ENCODE data around the gene HOOK2. TPM values are rescaled to one million over a fixed set of nuclear protein-coding genes. Genes with fewer than 3 reads are reported as not detected.
A peak's percentile ranks its signal among the peaks of the same experiment; 100 is the strongest.

HOOK2 gene
- total RNA-seq, 2 donors from 2014 or later: 19.5 to 20.7 TPM

GRCh38 chr19:12789904-12790619 is 14.7 kb upstream of the HOOK2 start:
- ATAC-seq (peak; percentile 66 to 69), DNase-seq (ENCODE audit: low spot score) (peak; percentile 99)
- Mint-ChIP-seq H3K27me3 (no peaks in the 10 kb centered on the region), H3K27ac (peak overlapping the region; percentile 90 to 98), H3K4me3 (peak overlapping the region; percentile 97), H3K4me1 (ENCODE audit: low read depth in 2 of 2) (peaks cover 25 to 29% of the 10 kb centered on the region in 2 donors), H3K9me3 (no peaks in the 10 kb centered on the region), H3K36me3 (no peaks in the 10 kb centered on the region)

DNA sequence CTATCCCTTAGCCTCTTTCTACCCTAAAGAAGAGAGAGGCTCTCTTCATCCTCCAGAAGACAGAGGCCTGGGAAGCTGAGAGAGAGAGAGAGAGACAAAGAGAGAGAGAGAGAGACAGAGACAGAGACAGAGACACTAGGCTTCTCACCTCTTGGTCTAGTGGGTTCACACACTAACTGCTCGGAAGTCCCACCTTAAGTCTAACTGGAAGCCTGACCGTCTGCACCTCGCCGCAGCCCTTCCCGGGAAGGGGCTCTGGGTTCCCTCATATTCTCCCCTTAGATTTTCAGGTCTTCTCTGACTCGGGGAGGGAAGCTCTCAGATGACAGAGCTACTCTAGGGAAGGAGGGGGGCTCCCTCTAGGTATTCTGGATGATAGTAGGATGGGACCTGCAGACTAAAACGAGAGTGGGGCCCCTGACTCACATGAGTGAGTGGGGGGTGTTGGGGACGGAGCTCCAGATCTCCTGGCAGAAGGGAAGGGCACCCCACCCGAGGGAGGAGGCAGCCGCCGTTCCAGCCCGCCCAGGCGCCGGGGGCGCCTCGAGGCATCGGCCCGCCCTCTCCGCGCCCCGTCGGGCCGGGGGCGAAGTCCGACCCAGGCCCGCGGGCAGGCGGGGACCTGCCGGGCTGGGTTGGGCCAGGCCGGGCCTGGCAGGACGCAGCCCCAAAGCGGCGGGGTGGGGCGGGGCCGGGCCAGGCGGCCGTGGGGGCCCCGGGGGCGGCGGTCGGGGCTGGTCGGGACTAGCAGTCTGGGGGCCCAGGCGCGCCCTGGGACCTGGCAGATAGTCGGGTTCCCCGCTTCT is 13.9 kb upstream of the HOOK2 start:
- H3K36me3 Mint-ChIP-seq: no peaks in the 10 kb centered on the region
- H3K4me1 Mint-ChIP-seq (ENCODE audit: low read depth in 2 of 2): peaks cover 21 to 25% of the 10 kb centered on the region in 2 donors
- ATAC-seq (no peak), DNase-seq (ENCODE audit: low spot score) (peak; percentile 74)
- no peaks in the 10 kb centered on the region for H3K27me3 Mint-ChIP-seq
- H3K9me3 Mint-ChIP-seq: no peaks in the 10 kb centered on the region
- peak overlapping the region; percentile 89 to 95 for H3K27ac Mint-ChIP-seq
- peak overlapping the region; percentile 97 for H3K4me3 Mint-ChIP-seq

DNA sequence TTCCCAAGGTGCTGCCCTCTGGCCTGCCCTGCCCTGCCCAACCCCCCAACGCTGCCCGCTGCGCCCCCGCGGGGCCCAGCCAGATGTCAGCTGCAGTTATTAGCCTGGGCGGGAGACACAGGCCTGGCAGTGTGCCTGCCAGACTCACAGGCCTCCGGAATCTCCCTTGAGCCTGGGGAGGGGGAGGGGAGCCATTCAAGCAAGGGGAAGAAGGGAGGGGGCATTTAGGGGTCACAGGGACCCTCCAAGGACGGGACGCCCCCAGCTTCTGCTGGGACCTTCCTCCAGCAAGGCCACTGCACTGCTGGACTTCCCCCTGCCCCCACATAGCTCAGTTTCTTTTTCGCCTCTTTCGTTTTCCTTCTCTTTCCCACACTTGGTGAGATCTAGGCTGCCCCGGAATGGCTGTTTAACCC is 13.3 kb upstream of the HOOK2 start:
- no peaks in the 10 kb centered on the region for H3K9me3 Mint-ChIP-seq
- peaks cover 17 to 22% of the 10 kb centered on the region in 2 donors for H3K4me1 Mint-ChIP-seq (ENCODE audit: low read depth in 2 of 2)

DNA sequence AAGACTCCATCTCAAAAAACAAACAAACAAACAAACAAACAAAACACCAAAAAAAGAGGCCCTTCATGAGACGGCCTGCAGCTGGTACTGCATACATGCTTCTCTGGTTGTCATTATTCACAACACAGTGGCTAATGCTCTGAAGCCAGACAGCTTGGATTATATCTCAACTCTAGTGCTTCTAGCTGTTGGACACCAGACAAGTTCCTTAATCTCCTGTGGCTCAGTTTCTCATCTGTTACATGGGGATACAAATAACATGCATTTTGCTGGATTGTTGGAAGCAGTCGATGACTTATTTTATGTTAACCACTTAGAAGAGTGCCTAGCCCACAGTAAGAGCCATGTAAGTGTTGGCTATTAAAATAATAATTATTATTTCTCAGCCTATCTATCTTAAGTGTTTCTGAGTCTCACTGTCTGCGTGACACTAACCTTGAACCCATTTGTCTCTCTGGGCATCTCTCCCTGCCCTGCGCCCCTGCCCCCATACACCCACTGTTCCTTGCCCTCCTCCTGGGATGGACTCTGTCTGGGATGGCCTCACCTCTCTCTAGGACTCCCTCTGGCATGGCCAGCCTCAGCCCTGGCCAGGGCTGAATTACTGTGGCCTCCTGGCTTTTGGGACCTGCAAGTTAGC is 12.8 kb upstream of the HOOK2 start:
- Mint-ChIP-seq H3K4me1 (ENCODE audit: low read depth in 2 of 2) (peaks cover 17 to 25% of the 10 kb centered on the region in 2 donors), H3K4me3 (peak overlapping the region; percentile 93), H3K36me3 (no peaks in the 10 kb centered on the region), H3K27ac (peak overlapping the region; percentile 89 to 95), H3K27me3 (no peaks in the 10 kb centered on the region), H3K9me3 (no peaks in the 10 kb centered on the region)
- ATAC-seq: no peak
- DNase-seq (ENCODE audit: low spot score): no peak

More for the DNA sequence above, 13.3 kb upstream of the HOOK2 start:
- Mint-ChIP-seq H3K4me3 (peak overlapping the region; percentile 93), H3K27ac (peak overlapping the region; percentile 89 to 95), H3K36me3 (no peaks in the 10 kb centered on the region), H3K27me3 (no peaks in the 10 kb centered on the region)
- peak; percentile 87 for DNase-seq (ENCODE audit: low spot score)
- ATAC-seq: peak in 1 of 2 donors; percentile 1

GRCh38 chr19:12787458-12787857 is 12.1 kb upstream of the HOOK2 start:
- H3K27me3 Mint-ChIP-seq: no peaks in the 10 kb centered on the region
- H3K4me3 Mint-ChIP-seq: no peak overlapping the region
- no peaks in the 10 kb centered on the region for H3K9me3 Mint-ChIP-seq
- H3K36me3 Mint-ChIP-seq: no peaks in the 10 kb centered on the region
- no peak overlapping the region for H3K27ac Mint-ChIP-seq
- peaks cover 17 to 25% of the 10 kb centered on the region in 2 donors for H3K4me1 Mint-ChIP-seq (ENCODE audit: low read depth in 2 of 2)
- ATAC-seq (no peak), DNase-seq (ENCODE audit: low spot score) (no peak)

DNA sequence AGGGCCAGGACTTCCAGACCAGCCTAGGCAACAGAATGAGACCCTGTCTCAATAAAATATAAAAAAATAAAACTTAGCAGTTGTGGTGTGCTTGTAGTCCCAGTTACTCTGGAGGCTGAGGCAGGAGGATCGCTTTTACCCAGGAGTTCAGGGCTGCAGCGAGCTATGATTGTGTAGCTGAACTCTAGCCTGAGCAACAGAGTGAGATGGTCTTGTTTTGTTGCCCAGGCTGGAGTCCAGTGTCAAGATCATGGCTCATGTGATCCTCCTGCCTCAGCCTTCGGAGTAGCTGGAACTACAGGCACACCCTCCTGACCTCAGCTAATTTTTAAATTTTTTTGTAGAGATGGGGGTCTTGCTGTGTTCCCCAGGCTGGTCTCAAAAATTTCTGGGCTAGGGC is 11.6 kb upstream of the HOOK2 start:
- peaks cover 20 to 28% of the 10 kb centered on the region in 2 donors for H3K4me1 Mint-ChIP-seq (ENCODE audit: low read depth in 2 of 2)
- H3K4me3 Mint-ChIP-seq: no peak overlapping the region
- DNase-seq (ENCODE audit: low spot score) (no peak), ATAC-seq (no peak)
- H3K9me3 Mint-ChIP-seq: no peaks in the 10 kb centered on the region
- H3K27me3 Mint-ChIP-seq: no peaks in the 10 kb centered on the region
- no peak overlapping the region for H3K27ac Mint-ChIP-seq
- H3K36me3 Mint-ChIP-seq: no peaks in the 10 kb centered on the region

GRCh38 chr19:12786141-12786870 is 11.0 kb upstream of the HOOK2 start:
- H3K27ac Mint-ChIP-seq: no peak overlapping the region
- H3K4me3 Mint-ChIP-seq: no peak overlapping the region
- no peaks in the 10 kb centered on the region for H3K27me3 Mint-ChIP-seq
- no peaks in the 10 kb centered on the region for H3K36me3 Mint-ChIP-seq
- ATAC-seq (no peak), DNase-seq (ENCODE audit: low spot score) (no peak)
- H3K9me3 Mint-ChIP-seq: no peaks in the 10 kb centered on the region
- H3K4me1 Mint-ChIP-seq (ENCODE audit: low read depth in 2 of 2): peaks cover 27 to 28% of the 10 kb centered on the region in 2 donors

- H3K9me3 Mint-ChIP-seq: no peaks in the 10 kb centered on the region
- H3K36me3 Mint-ChIP-seq: no peaks in the 10 kb centered on the region
- H3K4me3 Mint-ChIP-seq: no peak overlapping the region
- H3K27ac Mint-ChIP-seq: no peak overlapping the region
- H3K27me3 Mint-ChIP-seq: no peaks in the 10 kb centered on the region
- no peak for ATAC-seq
- peaks cover 20 to 21% of the 10 kb centered on the region in 2 donors for H3K4me1 Mint-ChIP-seq (ENCODE audit: low read depth in 2 of 2)
- DNase-seq (ENCODE audit: low spot score): no peak
Measured at GRCh38 chr19:12785431-12786031, 10.2 kb upstream of the HOOK2 start.

- H3K27me3 Mint-ChIP-seq: no peaks in the 10 kb centered on the region
- ATAC-seq (peak in 1 of 2 donors; percentile 1), DNase-seq (ENCODE audit: low spot score) (no peak)
- H3K36me3 Mint-ChIP-seq: no peaks in the 10 kb centered on the region
- H3K9me3 Mint-ChIP-seq: no peaks in the 10 kb centered on the region
- H3K27ac Mint-ChIP-seq: no peak overlapping the region
- no peak overlapping the region for H3K4me3 Mint-ChIP-seq
- peaks cover 17% of the 10 kb centered on the region in 2 donors for H3K4me1 Mint-ChIP-seq (ENCODE audit: low read depth in 2 of 2)
Measured at GRCh38 chr19:12784871-12785430, 9.6 kb upstream of the HOOK2 start.

- no peak for DNase-seq (ENCODE audit: low spot score)
- H3K36me3 Mint-ChIP-seq: no peaks in the 10 kb centered on the region
- H3K4me1 Mint-ChIP-seq (ENCODE audit: low read depth in 2 of 2): peaks cover 19% of the 10 kb centered on the region in 2 donors
- no peaks in the 10 kb centered on the region for H3K27me3 Mint-ChIP-seq
- ATAC-seq: no peak
- H3K4me3 Mint-ChIP-seq: no peak overlapping the region
- H3K27ac Mint-ChIP-seq: no peak overlapping the region
- no peaks in the 10 kb centered on the region for H3K9me3 Mint-ChIP-seq
Measured at GRCh38 chr19:12784394-12784870, 9.1 kb upstream of the HOOK2 start.

DNA sequence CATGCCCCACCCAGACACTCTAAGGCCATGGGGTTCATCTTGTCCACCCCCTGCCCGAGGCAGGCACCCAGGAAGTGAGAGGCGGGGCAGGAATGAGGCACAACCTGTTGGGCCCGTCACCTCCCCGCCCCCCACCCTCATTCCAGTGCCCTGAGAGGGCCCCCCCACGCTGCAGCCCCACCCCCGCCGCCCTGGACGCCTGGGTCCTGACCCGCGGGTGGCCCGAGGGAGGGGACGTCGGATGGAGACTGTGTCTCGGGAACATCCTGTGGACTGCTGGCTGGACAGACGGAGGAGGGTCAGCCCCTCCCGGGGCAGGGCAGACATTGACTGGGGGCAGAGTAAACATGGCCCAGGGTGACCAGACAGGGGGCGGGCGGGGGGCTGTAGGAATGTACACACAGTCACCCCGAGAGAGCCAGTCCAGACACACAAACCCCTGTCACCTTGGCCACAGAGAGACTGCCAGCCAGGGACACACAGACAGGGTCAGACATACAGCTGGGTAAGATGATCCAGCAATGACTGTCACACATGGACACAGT is 8.6 kb upstream of the HOOK2 start:
- no peak for ATAC-seq
- H3K36me3 Mint-ChIP-seq: no peaks in the 10 kb centered on the region
- no peaks in the 10 kb centered on the region for H3K27me3 Mint-ChIP-seq
- H3K4me1 Mint-ChIP-seq (ENCODE audit: low read depth in 2 of 2): peaks cover 18 to 20% of the 10 kb centered on the region in 2 donors
- H3K27ac Mint-ChIP-seq: peak overlapping the region in 1 of 2 donors; percentile 70
- peak overlapping the region; percentile 67 for H3K4me3 Mint-ChIP-seq
- H3K9me3 Mint-ChIP-seq: no peaks in the 10 kb centered on the region
- no peak for DNase-seq (ENCODE audit: low spot score)

GRCh38 chr19:12783291-12783848 is 8.0 kb upstream of the HOOK2 start:
- H3K27ac Mint-ChIP-seq: peak overlapping the region in 1 of 2 donors; percentile 70
- H3K9me3 Mint-ChIP-seq: no peaks in the 10 kb centered on the region
- DNase-seq (ENCODE audit: low spot score): no peak
- H3K36me3 Mint-ChIP-seq: no peaks in the 10 kb centered on the region
- no peaks in the 10 kb centered on the region for H3K27me3 Mint-ChIP-seq
- peak in 1 of 2 donors; percentile 44 for ATAC-seq
- peak overlapping the region; percentile 67 for H3K4me3 Mint-ChIP-seq
- H3K4me1 Mint-ChIP-seq (ENCODE audit: low read depth in 2 of 2): peaks cover 18 to 22% of the 10 kb centered on the region in 2 donors

Measured in natural killer cell treated with Interleukin-12 subunit alpha and Interleukin-12 subunit beta and Interleukin-15 and Interleukin-18, amount 100 ng/mL, for 72 hours (primary cell).